ENCODE measurements around the gene WFIKKN2. TPM values are rescaled to one million over a fixed set of nuclear protein-coding genes. Genes with fewer than 3 reads are reported as not detected.

Gene WFIKKN2
- total and polyA plus RNA-seq, 2 of the 4 experiments (the other 2 are of a cell fraction) = 0.02 TPM; not detected in 1

GRCh38 chr17:50855708-50856330 lies 20.4 kb downstream of the WFIKKN2 start:
- dilution Hi-C loops (cut with HindIII; ENCODE audit: low sequenced_read_pairs, unreplicated experiment) = no loop called here
- BruUV-seq (replicated peaks) = no TSS peak
- WGBS, 2 experiments (ENCODE audit: extremely low coverage in 2 of 2, insufficient read length in 1 of 2) = 60% methylated on average over 2 of the region's 6 CpGs; no CpG with 5 or more reads in 1 of the 2 experiments

More at GRCh38 chr17:50855708-50856330, 20.4 kb downstream of the WFIKKN2 start:
- in situ Hi-C loops (cut with MboI; ENCODE audit: low sequenced_read_pairs) = no loop called here
- Histone ChIP-seq H3K4me2 (ENCODE audit: low read depth, low read length) (no peak overlapping the region), H3K27ac (ENCODE audit: insufficient read depth, low read length) (no peak overlapping the region), H2BK15ac (ENCODE audit: low read depth, low read length) (no peak overlapping the region), H2BK20ac (ENCODE audit: low read depth, low read length) (no peak overlapping the region), H4K8ac (ENCODE audit: low read depth in 2 of 2, low read length in 2 of 2) (no peak overlapping the region), H4K20me1 (ENCODE audit: insufficient read depth, low read length) (no peaks in the 10 kb centered on the region), H4K91ac (ENCODE audit: insufficient read depth, low read depth, low read length) (no peak overlapping the region), H3K4ac (ENCODE audit: low read depth, low read length) (no peak overlapping the region), H3K23ac (ENCODE audit: low read depth, low read length) (no peak overlapping the region; the same call in 1 of the 2 replicates), H3K9me1 (ENCODE audit: insufficient read depth, low read length) (no peaks in the 10 kb centered on the region), H3K4me3 (ENCODE audit: insufficient read depth, low read depth, low read length) (no peak overlapping the region), H3K27me3 (ENCODE audit: control insufficient read depth, insufficient read depth, low read length) (no peaks in the 10 kb centered on the region; the same call in 1 of the 2 replicates), H2BK120ac (ENCODE audit: low read depth, low read length) (no peak overlapping the region), H3K36me3 (ENCODE audit: control insufficient read depth, insufficient read depth, low read length) (no peaks in the 10 kb centered on the region), H3K4me1 (ENCODE audit: control insufficient read depth, insufficient read depth, low read length) (0 out of 2 replicates have a peak, but pooled peaks cover 2% of the 10 kb centered on the region), H2AK9ac (replicated peaks; ENCODE audit: low read depth, low read length, poor library complexity) (no peak overlapping the region), H2BK5ac (ENCODE audit: low read depth, low read length, poor library complexity, severe bottlenecking) (no peak overlapping the region), H4K5ac (ENCODE audit: low read depth, low read length) (no peak overlapping the region), H3K79me1 (ENCODE audit: low read depth in 1 of 2, low read length in 2 of 2) (no peaks in the 10 kb centered on the region), H3K56ac (ENCODE audit: extremely low read depth, insufficient read depth, low read length) (no peak overlapping the region), H3K18ac (ENCODE audit: low read depth, low read length) (no peak overlapping the region), H3K9ac (ENCODE audit: low read depth, low read length) (no peak overlapping the region), H2AFZ (replicated peaks; ENCODE audit: low read length, poor library complexity) (no peak overlapping the region), H2AK5ac (ENCODE audit: low read depth, low read length) (no peak overlapping the region), H3K9me3 (ENCODE audit: control insufficient read depth, insufficient read depth, low read length) (no peaks in the 10 kb centered on the region), H3K14ac (replicated peaks; ENCODE audit: low read depth, low read length) (no peak overlapping the region)
- DNase-seq (no peak), ATAC-seq (ENCODE audit: low read depth) (no peak)
- CTCF ChIA-PET = interaction anchor here (1.0 to 1.2 kb wide), 2 partner anchors 94 to 101 kb away, joined by 3 to 4 read pairs; no protein-coding TSS in a partner anchor
- POLR2A ChIA-PET (ENCODE audit: unreplicated experiment) = interaction anchor here (2.3 kb wide), 1 partner anchor 10 kb away, joined by 8 read pairs; the partner anchor contains the start of gene TOB1
- TF ChIP-seq BHLHE40 (IDR thresholded peaks at IDR 0.05; ENCODE audit: low read depth, low read length) (no peak), RAD21 (IDR thresholded peaks at IDR 0.05; ENCODE audit: low read length) (no peak), CEBPB (IDR thresholded peaks at IDR 0.05; ENCODE audit: low read depth, low read length) (no peak), MAFK (IDR thresholded peaks at IDR 0.05; ENCODE audit: low read depth, low read length) (no peak), NFE2L2 (IDR thresholded peaks at IDR 0.05; ENCODE audit: low read depth, low read length) (no peak), MXI1 (IDR thresholded peaks at IDR 0.05; ENCODE audit: borderline replicate concordance, low read depth, low read length) (no peak), POLR2A (IDR thresholded peaks at IDR 0.05; ENCODE audit: low read depth, low read length) (no peak), ELK1 (IDR thresholded peaks at IDR 0.05; ENCODE audit: borderline replicate concordance, low read depth, low read length) (no peak), RFX5 (IDR thresholded peaks at IDR 0.05; ENCODE audit: low read depth, low read length) (no peak)
- intact Hi-C loops (cut with micrococcal nuclease) = no loop called here

All from IMR-90 (cell line).